GM12878 (cell line): Measurements from ENCODE around the gene PLEKHG4B. TPM values are rescaled to one million over a fixed set of nuclear protein-coding genes. Genes with fewer than 3 reads are reported as not detected.

Experiments used
- IKZF1 ChIP-seq: fragments of 450-650 bp; conservative IDR thresholded peaks from 2 replicates; pipeline ENCODE4 v1.6.1; 2017; ENCODE audit warnings: antibody characterized with exemption, mild to moderate bottlenecking
- MYB ChIP-seq: fragments of 150-350 bp; IDR thresholded peaks from 2 replicates; pipeline ENCODE4 v1.6.1; 2014; ENCODE audit warnings: mild to moderate bottlenecking, low read depth, low read length, borderline replicate concordance
- NFXL1 ChIP-seq: fragments of 450-650 bp; IDR thresholded peaks from 2 replicates; pipeline ENCODE4 v1.6.1; 2017; ENCODE audit warnings: antibody characterized with exemption, mild to moderate bottlenecking, borderline replicate concordance
- polyA plus RNA-seq, 11 experiments: library from polyadenylated mRNA; depleted of rRNA in 4 of 11; unstranded in 6 of 11; stranded (reverse) in 5 of 11; fragments of >200 nt; fragmentation: Nextera tagmentation in 4 of 11; fragmentation: Illumina TruSeq in 1 of 11; extraction: Ambion mirVana in 4 of 11; extraction: Trizol in 1 of 11; gene quantifications; 1 replicate in 1 of 11; 2 replicates in 10 of 11; pipeline versions ENCODE4 v1.2.1 to v1.2.3, GENCODE V29; 2011 to 2016; ENCODE audit warnings: inconsistent platforms in 2 of 11, missing spikeins in 2 of 11, low read depth in 1 of 11
- total RNA-seq, 4 experiments: library from RNA; depleted of rRNA in 3 of 4; stranded (reverse); fragments of >200 nt in 3 of 4; fragmentation: Illumina TruSeq in 1 of 4; extraction: Trizol in 1 of 4; gene quantifications; 2 replicates each; pipeline versions ENCODE4 v1.2.1 to v1.2.3, GENCODE V29; 2013 to 2021
- TF ChIP-seq, protein P1 (sequence below): IDR thresholded peaks from 2 replicates; pipeline ENCODE4 v1.6.1; 2012; ENCODE audit warnings: improper control_type of control experiment, low read depth, low read length; ENCODE audit not compliant: insufficient replicate concordance
- TF ChIP-seq, protein P2 (sequence below): IDR thresholded peaks from 2 replicates; pipeline ENCODE4 v1.6.1; 2011; ENCODE audit warnings: borderline replicate concordance, low read depth, mild to moderate bottlenecking, moderate library complexity, low read length; ENCODE audit not compliant: insufficient read depth, poor library complexity, severe bottlenecking

PLEKHG4B gene
- total and polyA plus RNA-seq, 10 of the 15 experiments (the other 5 are each of a cell fraction or from before 2014, with no cell fraction given): under 0.01 to 0.05 (median 0.01) TPM; not detected in 6

DNA sequence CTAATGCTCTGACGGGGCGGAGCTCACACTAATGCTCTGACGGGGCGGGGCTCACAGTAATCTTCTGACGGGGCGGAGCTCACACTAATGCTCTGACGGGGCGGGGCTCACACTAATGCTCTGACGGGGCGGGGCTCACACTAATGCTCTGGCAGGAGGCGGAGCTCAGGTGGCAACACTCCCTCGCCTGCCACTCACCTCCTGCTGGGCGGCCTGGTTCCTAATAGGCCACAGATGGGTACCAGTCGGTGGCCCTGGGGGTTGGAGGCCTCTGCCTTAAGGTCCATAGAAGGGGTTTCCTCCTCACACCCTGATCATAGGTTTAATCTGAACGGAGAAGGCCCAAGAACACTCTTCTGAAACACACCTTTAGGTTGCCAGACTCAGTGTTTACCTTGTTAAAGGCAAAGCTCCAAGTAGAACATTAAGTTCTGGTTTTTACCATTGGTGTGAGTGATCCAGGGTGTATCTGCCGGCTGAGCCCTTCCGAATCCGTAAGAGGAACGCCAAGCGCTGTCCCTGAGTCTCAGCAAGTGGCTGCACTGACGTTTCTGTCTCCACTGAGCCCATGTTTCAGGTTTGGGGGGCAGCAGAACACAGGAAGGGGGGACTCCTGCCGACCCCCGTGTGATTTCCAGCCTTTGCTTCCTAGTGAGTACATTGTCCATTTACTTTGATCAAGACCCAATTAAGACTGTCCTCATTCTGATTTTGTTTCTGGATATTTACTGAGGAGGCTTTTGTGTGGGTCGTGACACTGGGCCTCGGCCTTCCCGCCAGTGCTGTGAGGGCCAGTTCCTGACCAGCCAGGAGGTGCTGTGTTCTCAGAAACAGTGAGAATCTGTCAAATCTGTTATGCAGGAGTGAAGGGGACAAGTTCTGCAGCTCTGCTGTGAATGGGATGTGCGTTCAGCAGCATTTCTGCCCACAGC is 74.7 kb downstream of the PLEKHG4B start (continued):
- TF ChIP-seq, protein P1, sequence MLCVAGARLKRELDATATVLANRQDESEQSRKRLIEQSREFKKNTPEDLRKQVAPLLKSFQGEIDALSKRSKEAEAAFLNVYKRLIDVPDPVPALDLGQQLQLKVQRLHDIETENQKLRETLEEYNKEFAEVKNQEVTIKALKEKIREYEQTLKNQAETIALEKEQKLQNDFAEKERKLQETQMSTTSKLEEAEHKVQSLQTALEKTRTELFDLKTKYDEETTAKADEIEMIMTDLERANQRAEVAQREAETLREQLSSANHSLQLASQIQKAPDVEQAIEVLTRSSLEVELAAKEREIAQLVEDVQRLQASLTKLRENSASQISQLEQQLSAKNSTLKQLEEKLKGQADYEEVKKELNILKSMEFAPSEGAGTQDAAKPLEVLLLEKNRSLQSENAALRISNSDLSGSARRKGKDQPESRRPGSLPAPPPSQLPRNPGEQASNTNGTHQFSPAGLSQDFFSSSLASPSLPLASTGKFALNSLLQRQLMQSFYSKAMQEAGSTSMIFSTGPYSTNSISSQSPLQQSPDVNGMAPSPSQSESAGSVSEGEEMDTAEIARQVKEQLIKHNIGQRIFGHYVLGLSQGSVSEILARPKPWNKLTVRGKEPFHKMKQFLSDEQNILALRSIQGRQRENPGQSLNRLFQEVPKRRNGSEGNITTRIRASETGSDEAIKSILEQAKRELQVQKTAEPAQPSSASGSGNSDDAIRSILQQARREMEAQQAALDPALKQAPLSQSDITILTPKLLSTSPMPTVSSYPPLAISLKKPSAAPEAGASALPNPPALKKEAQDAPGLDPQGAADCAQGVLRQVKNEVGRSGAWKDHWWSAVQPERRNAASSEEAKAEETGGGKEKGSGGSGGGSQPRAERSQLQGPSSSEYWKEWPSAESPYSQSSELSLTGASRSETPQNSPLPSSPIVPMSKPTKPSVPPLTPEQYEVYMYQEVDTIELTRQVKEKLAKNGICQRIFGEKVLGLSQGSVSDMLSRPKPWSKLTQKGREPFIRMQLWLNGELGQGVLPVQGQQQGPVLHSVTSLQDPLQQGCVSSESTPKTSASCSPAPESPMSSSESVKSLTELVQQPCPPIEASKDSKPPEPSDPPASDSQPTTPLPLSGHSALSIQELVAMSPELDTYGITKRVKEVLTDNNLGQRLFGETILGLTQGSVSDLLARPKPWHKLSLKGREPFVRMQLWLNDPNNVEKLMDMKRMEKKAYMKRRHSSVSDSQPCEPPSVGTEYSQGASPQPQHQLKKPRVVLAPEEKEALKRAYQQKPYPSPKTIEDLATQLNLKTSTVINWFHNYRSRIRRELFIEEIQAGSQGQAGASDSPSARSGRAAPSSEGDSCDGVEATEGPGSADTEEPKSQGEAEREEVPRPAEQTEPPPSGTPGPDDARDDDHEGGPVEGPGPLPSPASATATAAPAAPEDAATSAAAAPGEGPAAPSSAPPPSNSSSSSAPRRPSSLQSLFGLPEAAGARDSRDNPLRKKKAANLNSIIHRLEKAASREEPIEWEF: no peak
- TF ChIP-seq MYB (no peak), NFXL1 (no peak), IKZF1 (no peak)
- TF ChIP-seq, protein P2, sequence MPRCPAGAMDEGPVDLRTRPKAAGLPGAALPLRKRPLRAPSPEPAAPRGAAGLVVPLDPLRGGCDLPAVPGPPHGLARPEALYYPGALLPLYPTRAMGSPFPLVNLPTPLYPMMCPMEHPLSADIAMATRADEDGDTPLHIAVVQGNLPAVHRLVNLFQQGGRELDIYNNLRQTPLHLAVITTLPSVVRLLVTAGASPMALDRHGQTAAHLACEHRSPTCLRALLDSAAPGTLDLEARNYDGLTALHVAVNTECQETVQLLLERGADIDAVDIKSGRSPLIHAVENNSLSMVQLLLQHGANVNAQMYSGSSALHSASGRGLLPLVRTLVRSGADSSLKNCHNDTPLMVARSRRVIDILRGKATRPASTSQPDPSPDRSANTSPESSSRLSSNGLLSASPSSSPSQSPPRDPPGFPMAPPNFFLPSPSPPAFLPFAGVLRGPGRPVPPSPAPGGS: no peak
